ENCODE measurements around the gene PHLDA1. TPM values are rescaled to one million over a fixed set of nuclear protein-coding genes. Genes with fewer than 3 reads are reported as not detected.

The PHLDA1 gene
- total RNA-seq, 2 experiments from 2014 or later: 6.5 TPM

- Histone ChIP-seq H3K9me3 (ENCODE audit: control insufficient read depth in 1 of 2, insufficient read depth in 1 of 2, low read length in 2 of 2) (no peaks in the 10 kb centered on the region), H3K27me3 (ENCODE audit: control insufficient read depth in 1 of 2, insufficient read depth in 2 of 2, low read length in 2 of 2) (no peaks in the 10 kb centered on the region), H3K27ac (ENCODE audit: low read depth in 1 of 2, low read length in 2 of 2) (no peak overlapping the region), H3K36me3 (ENCODE audit: insufficient read depth, low read length) (no peaks in the 10 kb centered on the region), H3K4me1 (ENCODE audit: insufficient read depth, low read length) (no peaks in the 10 kb centered on the region), H3K4me3 (ENCODE audit: low read length) (no peak overlapping the region)
- intact Hi-C loops (cut with DNase I, micrococcal nuclease): no loop called here
- H3K27me3 Mint-ChIP-seq: no peaks in the 10 kb centered on the region
- H3K4me3 Mint-ChIP-seq: no peak overlapping the region
- no peaks in the 10 kb centered on the region for H3K36me3 Mint-ChIP-seq (ENCODE audit: low read depth)
- TF ChIP-seq CTCF (IDR thresholded peaks at IDR 0.05): no peak
- ATAC-seq (ENCODE audit: poor library complexity) (no peak), DNase-seq (no peak)
- no peak overlapping the region for H3K27ac Mint-ChIP-seq
- POLR2A ChIA-PET: interaction anchor here (1.3 kb wide), 1 partner anchor 29 kb away, joined by 3 read pairs; the partner anchor contains the start of gene PHLDA1
- H3K9me3 Mint-ChIP-seq: peaks cover 3% of the 10 kb centered on the region
- no peaks in the 10 kb centered on the region for H3K4me1 Mint-ChIP-seq (ENCODE audit: low read depth)
- CTCF ChIA-PET: no interaction called here
Measured at GRCh38 chr12:76002598-76003354, 28.8 kb downstream of the PHLDA1 start.

GRCh38 chr12:75998292-75999063 lies 33.1 kb downstream of the PHLDA1 start:
- Histone ChIP-seq H3K27me3 (ENCODE audit: control insufficient read depth in 1 of 2, insufficient read depth in 2 of 2, low read length in 2 of 2) (no peaks in the 10 kb centered on the region), H3K9me3 (ENCODE audit: control insufficient read depth in 1 of 2, insufficient read depth in 1 of 2, low read length in 2 of 2) (no peaks in the 10 kb centered on the region), H3K4me3 (ENCODE audit: low read length) (no peak overlapping the region), H3K36me3 (ENCODE audit: insufficient read depth, low read length) (no peaks in the 10 kb centered on the region), H3K27ac (ENCODE audit: low read depth in 1 of 2, low read length in 2 of 2) (no peak overlapping the region), H3K4me1 (ENCODE audit: insufficient read depth, low read length) (no peaks in the 10 kb centered on the region)
- DNase-seq (no peak), ATAC-seq (ENCODE audit: poor library complexity) (no peak)
- no peaks in the 10 kb centered on the region for H3K9me3 Mint-ChIP-seq
- H3K4me3 Mint-ChIP-seq: no peak overlapping the region
- POLR2A ChIA-PET: no interaction called here
- no peaks in the 10 kb centered on the region for H3K4me1 Mint-ChIP-seq (ENCODE audit: low read depth)
- H3K36me3 Mint-ChIP-seq (ENCODE audit: low read depth): no peaks in the 10 kb centered on the region
- no peak for TF ChIP-seq CTCF (IDR thresholded peaks at IDR 0.05)
- no peak overlapping the region for H3K27ac Mint-ChIP-seq
- no peaks in the 10 kb centered on the region for H3K27me3 Mint-ChIP-seq
- CTCF ChIA-PET: interaction anchor here (1.3 kb wide), 1 partner anchor 32 kb away, joined by 3 read pairs; no protein-coding TSS in a partner anchor
- intact Hi-C loops (cut with DNase I, micrococcal nuclease): no loop called here

GRCh38 chr12:75997658-75998057 lies 33.9 kb downstream of the PHLDA1 start:
- Mint-ChIP-seq H3K27ac (no peak overlapping the region), H3K27me3 (no peaks in the 10 kb centered on the region), H3K36me3 (ENCODE audit: low read depth) (no peaks in the 10 kb centered on the region), H3K9me3 (no peaks in the 10 kb centered on the region), H3K4me3 (no peak overlapping the region), H3K4me1 (ENCODE audit: low read depth) (no peaks in the 10 kb centered on the region)
- ChIA-PET CTCF (interaction anchor here (1.3 kb wide), 1 partner anchor 33 kb away, joined by 3 read pairs; no protein-coding TSS in a partner anchor), POLR2A (no interaction called here)
- intact Hi-C loops (cut with DNase I, micrococcal nuclease): loop anchor here in 1 of 2 experiments (1.0 kb wide), 1 partner anchor 40 kb away; no protein-coding TSS in a partner anchor
- Histone ChIP-seq H3K27me3 (ENCODE audit: control insufficient read depth in 1 of 2, insufficient read depth in 2 of 2, low read length in 2 of 2) (no peaks in the 10 kb centered on the region), H3K9me3 (ENCODE audit: control insufficient read depth in 1 of 2, insufficient read depth in 1 of 2, low read length in 2 of 2) (no peaks in the 10 kb centered on the region), H3K36me3 (ENCODE audit: insufficient read depth, low read length) (no peaks in the 10 kb centered on the region), H3K4me3 (ENCODE audit: low read length) (no peak overlapping the region), H3K27ac (ENCODE audit: low read depth in 1 of 2, low read length in 2 of 2) (no peak overlapping the region), H3K4me1 (ENCODE audit: insufficient read depth, low read length) (no peaks in the 10 kb centered on the region)
- no peak for TF ChIP-seq CTCF (IDR thresholded peaks at IDR 0.05)
- no peak for ATAC-seq (ENCODE audit: poor library complexity)
- no peak for DNase-seq

Measured in CD4-positive, alpha-beta T cell (primary cell).